Natural killer cell treated with Interleukin-12 subunit alpha and Interleukin-12 subunit beta and Interleukin-15 and Interleukin-18, amount 100 ng/mL, for 72 hours (primary cell): ENCODE data around the gene PGLYRP3. TPM values are rescaled to one million over a fixed set of nuclear protein-coding genes. Genes with fewer than 3 reads are reported as not detected.
A peak's percentile ranks its signal among the peaks of the same experiment; 100 is the strongest.
"Not testable (repeated sequence)": the region's sequence is repeated elsewhere in the genome, so short reads cannot be mapped to it uniquely, and the experiment has no call there.

Experiments
- ATAC-seq, 2 donors: fragments of 150-1000 bp; cut with Tn5 transposase in 1 of 2; sonication (Bioruptor Pico), chemical (Tn5 transposase) in 1 of 2; 2 replicates each; pipeline ENCODE4 v1.10.0; 2021
- DNase-seq: peaks from one replicate; pipeline ENCODE4 v3.0.0; 2022; ENCODE audit warnings: low spot score
- H3K27ac Mint-ChIP-seq, 2 donors: 1 replicate in 1 of 2; 2 replicates in 1 of 2; pipeline ENCODE4 v1.8.0; 2022; ENCODE audit warnings: mixed read lengths in 2 of 2, mild to moderate bottlenecking in 1 of 2, moderate library complexity in 1 of 2
- H3K27me3 Mint-ChIP-seq, 2 donors: 1 replicate in 1 of 2; 2 replicates in 1 of 2; pipeline ENCODE4 v1.8.0; 2022; ENCODE audit warnings: mixed read lengths in 2 of 2
- H3K36me3 Mint-ChIP-seq: one replicate; pipeline ENCODE4 v1.8.0; 2022; ENCODE audit warnings: mixed read lengths
- H3K4me1 Mint-ChIP-seq, 2 donors: 1 replicate in 1 of 2; 2 replicates in 1 of 2; pipeline ENCODE4 v1.8.0; 2022; ENCODE audit warnings: low read depth in 2 of 2, mixed read lengths in 2 of 2, mild to moderate bottlenecking in 1 of 2
- H3K4me3 Mint-ChIP-seq: one replicate; pipeline ENCODE4 v1.8.0; 2022; ENCODE audit warnings: mixed read lengths
- H3K9me3 Mint-ChIP-seq: 2 replicates; pipeline ENCODE4 v1.8.0; 2022; ENCODE audit warnings: mixed read lengths
- total RNA-seq, 2 donors: library from RNA; stranded (reverse); gene quantifications; one replicate each; pipeline ENCODE4 v1.2.3, GENCODE V29; 2022

The PGLYRP3 gene
- total RNA-seq, 2 donors from 2014 or later = not detected

DNA sequence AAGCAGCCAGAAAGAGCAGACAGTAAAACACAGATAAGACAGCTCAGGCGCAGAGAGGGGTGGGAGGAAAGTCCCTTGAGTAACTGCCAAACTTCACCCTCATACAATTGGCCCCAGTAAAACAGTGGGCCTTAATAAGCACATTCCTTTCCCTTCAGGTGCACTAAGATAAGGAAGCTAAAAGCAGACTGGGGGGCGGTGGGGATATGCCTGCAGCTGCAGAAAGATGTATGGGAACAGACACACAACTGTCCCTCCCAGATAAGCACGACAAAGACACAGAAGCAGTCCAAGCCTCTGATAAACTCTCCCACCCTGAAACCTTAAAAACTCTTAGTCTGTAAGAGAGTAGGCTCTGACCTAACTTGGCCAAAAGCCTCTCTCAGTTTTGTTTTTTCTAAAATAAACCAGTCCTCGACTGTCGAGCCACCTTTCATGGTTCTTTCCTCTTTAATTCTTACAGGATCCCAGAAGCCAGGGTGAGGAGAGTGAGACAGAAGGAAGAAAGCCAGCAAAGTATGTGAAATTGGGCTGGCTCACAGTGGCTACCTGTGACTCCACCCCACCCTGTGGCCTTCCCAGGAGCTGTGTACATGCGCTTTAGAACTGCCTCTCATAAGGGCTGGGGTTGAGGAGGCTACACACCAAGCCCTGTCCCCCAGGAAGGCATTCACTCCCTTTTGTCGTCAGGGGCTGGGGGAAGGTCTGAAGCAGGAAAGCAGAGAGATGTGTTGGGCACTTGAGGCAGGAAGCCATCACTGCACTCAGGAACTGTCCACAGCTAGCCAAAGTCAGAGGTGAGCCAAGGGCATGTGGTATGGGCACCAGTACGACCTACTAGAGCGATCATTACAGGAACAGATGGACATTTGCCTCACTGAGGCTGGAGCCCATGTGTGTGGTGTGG lies 31.3 kb upstream of the PGLYRP3 start:
- peaks cover 7 to 19% of the 10 kb centered on the region in 2 donors for H3K4me1 Mint-ChIP-seq

DNA sequence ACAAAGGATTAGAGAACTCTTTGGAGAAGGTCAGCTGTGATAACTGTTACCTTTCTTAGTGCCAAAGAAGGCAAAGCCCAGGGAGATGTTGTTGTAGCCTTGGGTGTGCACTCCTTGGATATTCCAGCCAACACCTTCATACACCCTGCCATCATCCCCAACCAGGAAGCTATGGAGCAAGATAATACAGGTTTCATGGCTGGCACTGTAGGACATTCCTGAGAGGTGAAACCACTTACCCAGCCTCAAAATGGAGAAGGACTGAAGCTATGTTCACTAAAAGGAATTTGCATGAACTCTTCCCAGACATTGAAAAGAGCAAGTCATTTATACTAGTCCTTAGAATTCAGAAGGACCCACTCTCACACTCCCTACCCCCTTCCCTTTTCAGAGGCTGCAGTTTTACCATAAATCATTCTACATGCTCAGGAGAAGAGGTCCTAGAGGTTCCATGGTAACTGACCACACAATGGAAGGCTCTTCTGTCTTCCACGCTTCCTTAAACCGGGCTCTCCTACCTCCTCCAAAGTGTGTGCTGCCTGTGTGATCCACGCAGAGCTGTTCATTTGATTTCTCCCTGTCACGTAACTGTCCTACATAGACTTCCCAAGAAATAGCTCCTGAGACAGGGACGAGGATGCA lies 30.4 kb upstream of the PGLYRP3 start:
- H3K4me3 Mint-ChIP-seq = no peak overlapping the region
- no peak for ATAC-seq
- peaks cover 47 to 58% of the 10 kb centered on the region in 2 donors for H3K27me3 Mint-ChIP-seq
- no peak overlapping the region for H3K27ac Mint-ChIP-seq
- no peaks in the 10 kb centered on the region for H3K36me3 Mint-ChIP-seq
- no peaks in the 10 kb centered on the region for H3K9me3 Mint-ChIP-seq
- DNase-seq = no peak
- peaks cover 7 to 19% of the 10 kb centered on the region in 2 donors for H3K4me1 Mint-ChIP-seq

More for the DNA sequence above, 31.3 kb upstream of the PGLYRP3 start:
- H3K27ac Mint-ChIP-seq = no peak overlapping the region
- H3K9me3 Mint-ChIP-seq = no peaks in the 10 kb centered on the region
- H3K36me3 Mint-ChIP-seq = no peaks in the 10 kb centered on the region
- H3K4me3 Mint-ChIP-seq = no peak overlapping the region
- ATAC-seq (no peak), DNase-seq (no peak)
- H3K27me3 Mint-ChIP-seq = peaks cover 44 to 51% of the 10 kb centered on the region in 2 donors

GRCh38 chr1:153342178-153342577 lies 29.4 kb upstream of the PGLYRP3 start:
- no peak overlapping the region for H3K4me3 Mint-ChIP-seq
- H3K27ac Mint-ChIP-seq = no peak overlapping the region
- DNase-seq (no peak), ATAC-seq (no peak)
- H3K9me3 Mint-ChIP-seq = no peaks in the 10 kb centered on the region
- H3K4me1 Mint-ChIP-seq = peaks cover 7 to 19% of the 10 kb centered on the region in 2 donors
- H3K36me3 Mint-ChIP-seq = no peaks in the 10 kb centered on the region
- peaks cover 51 to 66% of the 10 kb centered on the region in 2 donors for H3K27me3 Mint-ChIP-seq

DNA sequence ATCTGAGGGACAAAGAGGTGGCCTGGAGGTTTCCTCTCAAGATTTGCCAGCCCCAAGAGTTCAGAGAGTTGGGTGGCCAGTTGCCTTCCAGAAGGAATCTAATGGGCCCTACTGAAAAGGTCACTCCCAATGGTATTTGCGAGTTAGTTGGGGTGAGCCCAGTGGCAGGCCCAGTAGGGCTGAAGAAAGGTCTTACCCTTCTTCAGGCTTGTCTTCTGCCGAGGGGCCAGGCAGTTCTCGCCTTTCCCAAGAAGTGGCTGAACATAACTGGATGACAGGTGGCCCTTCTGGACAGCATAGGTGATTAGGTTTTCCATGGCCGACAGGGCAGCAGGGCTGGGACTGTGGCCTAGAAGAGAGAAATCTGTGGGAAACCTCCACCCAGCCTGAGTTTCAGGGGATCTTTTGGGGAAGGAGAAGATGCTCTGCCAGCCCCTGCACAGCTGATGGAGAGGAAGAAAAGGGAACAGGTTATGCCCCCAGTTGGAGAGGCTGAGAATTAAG lies 28.7 kb upstream of the PGLYRP3 start:
- Mint-ChIP-seq H3K27ac (no peak overlapping the region), H3K36me3 (no peaks in the 10 kb centered on the region), H3K4me1 (peaks cover 7 to 15% of the 10 kb centered on the region in 2 donors), H3K9me3 (no peaks in the 10 kb centered on the region), H3K4me3 (no peak overlapping the region), H3K27me3 (peaks cover 46 to 66% of the 10 kb centered on the region in 2 donors)
- no peak for ATAC-seq
- DNase-seq = no peak

DNA sequence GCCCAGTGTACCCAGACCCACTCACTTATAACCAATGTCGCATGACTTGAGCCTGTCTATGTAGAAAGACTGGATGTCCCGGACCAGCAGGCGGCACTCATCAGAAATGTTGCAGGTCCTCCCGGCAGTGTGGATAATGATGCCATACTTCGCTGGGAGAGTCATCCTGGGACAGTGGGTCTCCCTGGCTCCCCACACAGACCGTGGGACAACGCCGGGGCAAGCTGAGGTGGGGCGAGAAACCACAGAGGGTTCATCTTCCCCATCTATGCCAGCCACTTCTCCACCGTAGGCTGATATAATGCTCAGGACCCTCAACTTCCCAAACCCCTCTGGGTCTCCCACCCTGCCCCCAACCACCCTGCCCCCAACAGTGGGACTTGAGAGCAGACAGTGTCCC lies 27.6 kb upstream of the PGLYRP3 start:
- ATAC-seq (no peak), DNase-seq (no peak)
- H3K36me3 Mint-ChIP-seq = no peaks in the 10 kb centered on the region
- peaks cover 0 to 5% of the 10 kb centered on the region in 2 donors for H3K4me1 Mint-ChIP-seq
- peaks cover 41 to 56% of the 10 kb centered on the region in 2 donors for H3K27me3 Mint-ChIP-seq
- no peaks in the 10 kb centered on the region for H3K9me3 Mint-ChIP-seq
- H3K4me3 Mint-ChIP-seq = no peak overlapping the region
- no peak overlapping the region for H3K27ac Mint-ChIP-seq

- Mint-ChIP-seq H3K9me3 (no peaks in the 10 kb centered on the region), H3K4me1 (peaks cover 0 to 5% of the 10 kb centered on the region in 2 donors), H3K27ac (no peak overlapping the region), H3K36me3 (no peaks in the 10 kb centered on the region), H3K27me3 (peaks cover 41 to 56% of the 10 kb centered on the region in 2 donors), H3K4me3 (no peak overlapping the region)
- no peak for DNase-seq
- ATAC-seq = no peak
Observed at GRCh38 chr1:153339802-153340201, 27.1 kb upstream of the PGLYRP3 start.

DNA sequence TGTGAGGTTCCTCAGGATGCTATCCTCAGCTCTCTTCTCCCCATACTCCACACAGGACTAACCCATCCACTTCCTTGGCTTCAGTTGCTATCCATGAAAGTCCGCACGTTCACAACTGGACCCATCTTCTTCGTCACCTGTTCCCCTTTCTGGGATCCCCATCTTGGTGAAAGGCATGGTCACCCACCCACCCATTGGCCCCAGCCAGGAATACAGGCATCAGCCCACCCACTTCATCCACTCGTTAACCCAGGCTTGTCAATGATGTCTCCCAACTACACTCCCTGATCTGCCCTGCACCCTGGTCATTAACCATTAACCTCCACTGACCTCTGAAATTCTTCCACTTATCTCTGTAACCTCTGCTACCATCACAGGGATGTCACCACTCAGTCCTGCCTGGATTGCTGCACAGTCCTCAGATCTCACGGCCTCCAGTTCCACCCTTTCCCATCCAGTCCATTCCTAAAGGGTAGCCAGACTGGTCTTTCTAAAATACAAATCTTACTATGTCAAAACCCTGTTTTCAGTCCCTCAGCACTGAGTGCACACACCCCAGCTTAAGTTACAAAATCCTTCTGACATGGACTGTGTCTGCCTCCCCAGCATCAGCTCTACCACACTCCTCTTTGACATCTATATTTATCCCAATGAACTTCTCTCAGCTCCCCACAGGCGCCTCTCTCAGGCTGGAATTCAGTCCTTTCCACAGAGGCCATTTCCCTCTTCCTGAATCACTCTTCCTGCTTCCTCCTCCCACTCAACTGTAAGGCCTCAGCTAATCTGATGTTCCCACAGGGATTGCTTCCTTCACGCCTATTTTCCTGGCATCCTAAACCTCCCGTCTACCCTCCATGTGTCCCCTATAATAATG lies 25.5 kb upstream of the PGLYRP3 start:
- no peaks in the 10 kb centered on the region for H3K4me1 Mint-ChIP-seq
- H3K36me3 Mint-ChIP-seq = no peaks in the 10 kb centered on the region
- no peak overlapping the region for H3K4me3 Mint-ChIP-seq
- peaks cover 32 to 41% of the 10 kb centered on the region in 2 donors for H3K27me3 Mint-ChIP-seq
- no peak overlapping the region for H3K27ac Mint-ChIP-seq
- ATAC-seq = peak in 1 of 2 donors; percentile 24
- no peaks in the 10 kb centered on the region for H3K9me3 Mint-ChIP-seq
- DNase-seq = no peak

DNA sequence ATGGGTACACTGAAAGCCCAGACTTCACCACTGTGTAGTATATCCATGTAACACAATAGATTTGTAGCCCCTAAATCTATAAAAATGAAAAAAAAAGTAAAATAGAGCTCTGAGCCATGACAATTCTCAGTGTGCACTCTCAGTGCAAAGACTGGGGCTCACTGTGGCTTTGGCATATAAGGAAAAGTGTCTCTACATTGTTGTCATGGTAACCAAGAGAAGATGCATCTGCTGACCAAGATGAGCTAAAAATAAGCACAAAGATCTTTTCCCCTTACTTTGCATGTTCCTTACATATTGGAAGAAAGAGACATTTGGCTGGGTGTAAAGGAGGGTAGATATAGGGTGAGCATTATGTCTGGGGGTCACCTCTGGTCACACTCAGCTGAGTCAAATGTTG lies 23.9 kb upstream of the PGLYRP3 start:
- Mint-ChIP-seq H3K27ac (no peak overlapping the region), H3K4me1 (no peaks in the 10 kb centered on the region), H3K9me3 (peaks cover 4% of the 10 kb centered on the region), H3K4me3 (no peak overlapping the region), H3K27me3 (peaks cover 28 to 38% of the 10 kb centered on the region in 2 donors), H3K36me3 (peaks cover 6% of the 10 kb centered on the region)
- ATAC-seq = no peak
- no peak for DNase-seq

GRCh38 chr1:153333902-153334301 lies 21.1 kb upstream of the PGLYRP3 start:
- DNase-seq = no peak
- ATAC-seq = no peak
- H3K36me3 Mint-ChIP-seq = peaks cover 12% of the 10 kb centered on the region

DNA sequence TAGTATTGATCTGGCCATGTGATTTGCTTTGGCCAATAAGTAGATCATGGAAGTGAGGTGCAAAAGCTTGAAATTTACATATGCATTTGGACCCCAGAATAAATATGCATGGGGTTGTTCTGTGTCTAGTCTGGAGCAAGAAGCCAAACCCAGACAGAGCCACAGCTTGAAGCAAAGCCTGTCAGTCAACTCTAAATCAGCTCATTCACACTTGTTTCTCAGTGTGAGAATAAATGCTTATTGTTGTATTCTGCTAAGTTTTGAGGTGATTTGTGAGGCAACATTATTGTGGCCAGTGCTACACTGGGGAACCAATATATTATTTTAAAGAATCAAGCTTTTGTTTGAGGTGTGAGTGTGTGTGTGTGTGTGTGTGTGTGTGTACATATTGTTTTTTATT lies 12.2 kb upstream of the PGLYRP3 start:
- Mint-ChIP-seq H3K4me1 (no peaks in the 10 kb centered on the region), H3K27me3 (peaks cover 21 to 38% of the 10 kb centered on the region in 2 donors), H3K36me3 (peaks cover 11% of the 10 kb centered on the region), H3K27ac (no peak overlapping the region), H3K4me3 (no peak overlapping the region), H3K9me3 (peaks cover under 1% of the 10 kb centered on the region)
- ATAC-seq = no peak
- DNase-seq = no peak

More at GRCh38 chr1:153333902-153334301, 21.1 kb upstream of the PGLYRP3 start:
- no peak overlapping the region for H3K27ac Mint-ChIP-seq
- no peak overlapping the region for H3K4me3 Mint-ChIP-seq
- H3K27me3 Mint-ChIP-seq = peaks cover 37 to 41% of the 10 kb centered on the region in 2 donors
- peaks cover 7% of the 10 kb centered on the region for H3K9me3 Mint-ChIP-seq
- H3K4me1 Mint-ChIP-seq = no peaks in the 10 kb centered on the region

- no peaks in the 10 kb centered on the region for H3K9me3 Mint-ChIP-seq
- no peak overlapping the region for H3K4me3 Mint-ChIP-seq
- peaks cover 16 to 30% of the 10 kb centered on the region in 2 donors for H3K27me3 Mint-ChIP-seq
- DNase-seq (no peak), ATAC-seq (no peak)
- H3K4me1 Mint-ChIP-seq = no peaks in the 10 kb centered on the region
- no peak overlapping the region for H3K27ac Mint-ChIP-seq
- H3K36me3 Mint-ChIP-seq = peaks cover 9% of the 10 kb centered on the region
Observed at GRCh38 chr1:153322568-153322967, 9.8 kb upstream of the PGLYRP3 start.

- not testable (repeated sequence) for DNase-seq, ATAC-seq, H3K4me1 Mint-ChIP-seq, H3K4me3 Mint-ChIP-seq, H3K9me3 Mint-ChIP-seq, H3K36me3 Mint-ChIP-seq, H3K27ac Mint-ChIP-seq
- peaks cover 29 to 64% of the 10 kb centered on the region in 2 donors for H3K27me3 Mint-ChIP-seq
Observed at GRCh38 chr1:153318145-153318544, 5.4 kb upstream of the PGLYRP3 start.

GRCh38 chr1:153316013-153316412 lies 3.3 kb upstream of the PGLYRP3 start:
- H3K27ac Mint-ChIP-seq, H3K4me3 Mint-ChIP-seq, H3K9me3 Mint-ChIP-seq, DNase-seq, H3K36me3 Mint-ChIP-seq, H3K4me1 Mint-ChIP-seq, ATAC-seq: not testable (repeated sequence)
- peaks cover 23 to 59% of the 10 kb centered on the region in 2 donors for H3K27me3 Mint-ChIP-seq
